Caco-2 (cell line): Measurements from ENCODE around the gene GPANK1. TPM values are rescaled to one million over a fixed set of nuclear protein-coding genes. Genes with fewer than 3 reads are reported as not detected.

Experiments
- BruUV-seq: library from RNA; stranded (reverse); fragments of 400-500 nt; replicated peaks from 2 replicates; lab custom pipeline; 2021; lab: Mats Ljungman, UMichigan
- CTCF ChIA-PET: fragments of 300-600 bp; sonication (Branson Sonifier 250); formaldehyde crosslinking; loops from one replicate; lab custom pipeline; 2022; ENCODE audit warnings: antibody characterized with exemption; lab: Charles Lee
- POLR2A ChIA-PET: fragments of 300-600 bp; sonication (Branson Sonifier 250); formaldehyde crosslinking; loops from one replicate; lab custom pipeline; 2022; ENCODE audit warnings: antibody characterized with exemption; lab: Charles Lee
- DNase-seq, 2 experiments: peaks; one replicate each; pipeline versions ENCODE4 v3.0.0 to v3.0.0-alpha.2; 2020 to 2022
- H3K27me3 ChIP-seq: replicated peaks from 2 replicates; pipeline ENCODE4 v1.6.0; 2011; ENCODE audit warnings: low read length; ENCODE audit not compliant: control insufficient read depth, insufficient read depth
- H3K36me3 ChIP-seq: 2 replicates; pipeline ENCODE4 v1.5.1; 2011; ENCODE audit warnings: low read length; ENCODE audit not compliant: control insufficient read depth, insufficient read depth
- H3K4me1 ChIP-seq: fragments of 250-450 bp; sonication (Bioruptor Pico); 2 replicates; pipeline ENCODE4 v1.5.1; 2020; ENCODE audit warnings: mild to moderate bottlenecking
- H3K4me3 ChIP-seq: 2 replicates; pipeline ENCODE4 v1.5.1; 2011; ENCODE audit warnings: low read depth, mild to moderate bottlenecking, control low read depth, low read length
- H3K9me3 ChIP-seq: fragments of 250-450 bp; sonication (Bioruptor Pico); 2 replicates; pipeline ENCODE4 v1.5.1; 2020; ENCODE audit warnings: mild to moderate bottlenecking, moderate library complexity
- H3K27ac Mint-ChIP-seq: one replicate; pipeline ENCODE4 v1.8.0; 2022; ENCODE audit warnings: mixed read lengths; ENCODE audit not compliant: unreplicated experiment
- H3K27me3 Mint-ChIP-seq: one replicate; pipeline ENCODE4 v1.8.0; 2022; ENCODE audit warnings: mixed read lengths; ENCODE audit not compliant: insufficient read depth, unreplicated experiment
- H3K36me3 Mint-ChIP-seq: one replicate; pipeline ENCODE4 v1.8.0; 2022; ENCODE audit warnings: mild to moderate bottlenecking, mixed read lengths; ENCODE audit not compliant: insufficient read depth, unreplicated experiment
- H3K4me1 Mint-ChIP-seq: one replicate; pipeline ENCODE4 v1.8.0; 2022; ENCODE audit warnings: low read depth, mixed read lengths; ENCODE audit not compliant: unreplicated experiment
- H3K4me3 Mint-ChIP-seq: one replicate; pipeline ENCODE4 v1.8.0; 2022; ENCODE audit warnings: mild to moderate bottlenecking, moderate library complexity, mixed read lengths; ENCODE audit not compliant: unreplicated experiment
- H3K9me3 Mint-ChIP-seq: one replicate; pipeline ENCODE4 v1.8.0; 2022; ENCODE audit warnings: mixed read lengths; ENCODE audit not compliant: unreplicated experiment
- intact Hi-C: fragments of 100-400 bp; cut with micrococcal nuclease; formaldehyde crosslinking; loops from one replicate; pipeline ENCODE4 v1.10.0; 2022; ENCODE audit not compliant: unreplicated experiment
- total RNA-seq: library from RNA; stranded (reverse); gene quantifications from 2 replicates; pipeline ENCODE4 v1.2.3, GENCODE V29; 2022
- TF ChIP-seq, protein P1 (sequence below), 2 experiments: fragments of 200-600 bp in 1 of 2; IDR thresholded peaks; 1 replicate in 1 of 2; 2 replicates in 1 of 2; pipeline versions ENCODE4 v1.5.1 to v1.8.0; 2011 to 2022; ENCODE audit warnings: antibody characterized with exemption in 1 of 2, control low read depth in 1 of 2, inconsistent platforms in 1 of 2, low read depth in 1 of 2, low read length in 1 of 2, mild to moderate bottlenecking in 1 of 2, moderate library complexity in 1 of 2; ENCODE audit not compliant: insufficient read depth in 1 of 2, severe bottlenecking in 1 of 2, unreplicated experiment in 1 of 2

The GPANK1 gene
- total RNA-seq, 1 experiment from 2014 or later: 20.3 TPM

GRCh38 chr6:31619805-31620585, 44.8 kb downstream of the GPANK1 start:
- Histone ChIP-seq H3K9me3 (no peaks in the 10 kb centered on the region), H3K4me1 (peaks cover 20% of the 10 kb centered on the region), H3K4me3 (peak overlapping the region; percentile 66), H3K36me3 (peaks cover 9% of the 10 kb centered on the region), H3K27me3 (no peaks in the 10 kb centered on the region)
- DNase-seq: peak; percentile 97 to 98
- TF ChIP-seq, protein P1, sequence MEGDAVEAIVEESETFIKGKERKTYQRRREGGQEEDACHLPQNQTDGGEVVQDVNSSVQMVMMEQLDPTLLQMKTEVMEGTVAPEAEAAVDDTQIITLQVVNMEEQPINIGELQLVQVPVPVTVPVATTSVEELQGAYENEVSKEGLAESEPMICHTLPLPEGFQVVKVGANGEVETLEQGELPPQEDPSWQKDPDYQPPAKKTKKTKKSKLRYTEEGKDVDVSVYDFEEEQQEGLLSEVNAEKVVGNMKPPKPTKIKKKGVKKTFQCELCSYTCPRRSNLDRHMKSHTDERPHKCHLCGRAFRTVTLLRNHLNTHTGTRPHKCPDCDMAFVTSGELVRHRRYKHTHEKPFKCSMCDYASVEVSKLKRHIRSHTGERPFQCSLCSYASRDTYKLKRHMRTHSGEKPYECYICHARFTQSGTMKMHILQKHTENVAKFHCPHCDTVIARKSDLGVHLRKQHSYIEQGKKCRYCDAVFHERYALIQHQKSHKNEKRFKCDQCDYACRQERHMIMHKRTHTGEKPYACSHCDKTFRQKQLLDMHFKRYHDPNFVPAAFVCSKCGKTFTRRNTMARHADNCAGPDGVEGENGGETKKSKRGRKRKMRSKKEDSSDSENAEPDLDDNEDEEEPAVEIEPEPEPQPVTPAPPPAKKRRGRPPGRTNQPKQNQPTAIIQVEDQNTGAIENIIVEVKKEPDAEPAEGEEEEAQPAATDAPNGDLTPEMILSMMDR (IDR thresholded peaks at IDR 0.05; ENCODE audit: insufficient read depth in 1 of 2, low read depth in 1 of 2, low read length in 1 of 2, severe bottlenecking in 1 of 2, unreplicated experiment in 1 of 2): no peak
- peaks cover 48% of the 10 kb centered on the region for H3K36me3 Mint-ChIP-seq
- peak overlapping the region; percentile 83 for H3K4me3 Mint-ChIP-seq
- no peaks in the 10 kb centered on the region for H3K9me3 Mint-ChIP-seq
- intact Hi-C loops: loop anchor here (1.0 to 2.0 kb wide), 3 partner anchors 33 to 74 kb away; partner anchors contain the start of genes ATP6V1G2 and BAG6
- no peaks in the 10 kb centered on the region for H3K27me3 Mint-ChIP-seq
- POLR2A ChIA-PET: interaction anchor here (0.6 to 1.8 kb wide), 4 partner anchors 33 to 1118 kb away, joined by 3 to 13 read pairs (median 5); partner anchors contain the start of genes BAG6 and DDX39B
- CTCF ChIA-PET: interaction anchor here (0.6 to 1.0 kb wide), 3 partner anchors 34 to 508 kb away, joined by 3 to 4 read pairs (median 3); partner anchors contain the start of genes ATF6B and LST1
- peaks cover 19% of the 10 kb centered on the region for H3K4me1 Mint-ChIP-seq
- TSS peak; percentile 97 for BruUV-seq
- H3K27ac Mint-ChIP-seq: peak overlapping the region; percentile 92

GRCh38 chr6:31617010-31617409, 47.8 kb downstream of the GPANK1 start:
- TF ChIP-seq, protein P1 (IDR thresholded peaks at IDR 0.05; ENCODE audit: insufficient read depth in 1 of 2, low read depth in 1 of 2, low read length in 1 of 2, severe bottlenecking in 1 of 2, unreplicated experiment in 1 of 2): no peak
- no TSS peak for BruUV-seq
- Histone ChIP-seq H3K9me3 (no peaks in the 10 kb centered on the region), H3K36me3 (no peaks in the 10 kb centered on the region), H3K4me3 (no peak overlapping the region), H3K27me3 (no peaks in the 10 kb centered on the region), H3K4me1 (peaks cover 30% of the 10 kb centered on the region)
- ChIA-PET POLR2A (no interaction called here), CTCF (no interaction called here)
- Mint-ChIP-seq H3K4me1 (peaks cover 24% of the 10 kb centered on the region), H3K27me3 (no peaks in the 10 kb centered on the region), H3K36me3 (peaks cover 27% of the 10 kb centered on the region), H3K27ac (peak overlapping the region; percentile 53), H3K9me3 (no peaks in the 10 kb centered on the region), H3K4me3 (no peak overlapping the region)
- intact Hi-C loops: no loop called here
- DNase-seq: no peak

DNA sequence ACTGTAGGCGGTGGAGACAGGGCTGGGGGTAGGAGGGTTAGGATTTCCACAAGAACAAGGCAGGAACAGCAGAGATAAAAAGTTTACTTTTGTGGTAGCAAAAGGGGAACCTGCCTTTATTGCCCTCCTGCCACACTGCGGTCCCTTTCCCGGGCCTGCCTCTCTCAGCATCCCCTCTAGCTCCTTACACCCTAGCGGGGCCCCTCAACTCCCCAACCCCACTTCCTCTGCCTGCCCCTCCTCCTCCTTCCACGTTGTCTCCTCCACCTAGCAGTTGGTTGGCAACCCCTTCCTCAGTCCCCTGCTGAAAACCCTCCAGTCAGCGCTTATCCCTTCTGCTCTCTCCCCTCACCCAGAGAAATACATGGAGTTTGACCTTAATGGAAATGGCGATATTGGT, 49.0 kb downstream of the GPANK1 start:
- H3K4me3 Mint-ChIP-seq: no peak overlapping the region
- H3K9me3 Mint-ChIP-seq: no peaks in the 10 kb centered on the region
- peaks cover 19% of the 10 kb centered on the region for H3K4me1 Mint-ChIP-seq
- CTCF ChIA-PET: interaction anchor here (0.9 kb wide), 1 partner anchor 673 kb away, joined by 6 read pairs; no protein-coding TSS in a partner anchor
- no peak for DNase-seq
- POLR2A ChIA-PET: no interaction called here
- TF ChIP-seq, protein P1 (IDR thresholded peaks at IDR 0.05; ENCODE audit: insufficient read depth in 1 of 2, low read depth in 1 of 2, low read length in 1 of 2, severe bottlenecking in 1 of 2, unreplicated experiment in 1 of 2): no peak
- H3K36me3 Mint-ChIP-seq: peaks cover 15% of the 10 kb centered on the region
- Histone ChIP-seq H3K4me1 (peaks cover 29% of the 10 kb centered on the region), H3K27me3 (no peaks in the 10 kb centered on the region), H3K9me3 (no peaks in the 10 kb centered on the region), H3K4me3 (no peak overlapping the region), H3K36me3 (no peaks in the 10 kb centered on the region)
- H3K27ac Mint-ChIP-seq: peak overlapping the region; percentile 91
- intact Hi-C loops: no loop called here
- no TSS peak for BruUV-seq
- no peaks in the 10 kb centered on the region for H3K27me3 Mint-ChIP-seq
